Measurements from ENCODE around the gene LRP1B.

DNA sequence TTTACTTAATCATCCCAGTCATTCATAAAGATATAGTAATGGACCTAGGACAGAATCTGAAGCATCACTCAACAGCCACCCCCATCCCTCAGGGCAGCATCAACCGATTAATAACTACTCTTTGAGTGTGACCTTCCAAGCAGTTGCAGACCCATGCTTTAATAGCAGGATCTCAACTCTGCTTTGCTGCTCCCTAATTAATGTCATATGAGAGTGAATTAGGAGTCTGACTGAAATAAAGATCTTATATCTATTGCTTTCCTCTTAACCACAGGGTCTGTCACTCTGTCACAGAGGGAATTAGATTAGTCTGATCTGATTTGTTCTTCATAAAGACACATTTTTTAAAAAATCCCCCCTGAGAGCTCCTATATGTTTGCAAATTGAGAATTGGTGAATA lies 46.1 kb upstream of the LRP1B start:
- TF ChIP-seq, protein P1, sequence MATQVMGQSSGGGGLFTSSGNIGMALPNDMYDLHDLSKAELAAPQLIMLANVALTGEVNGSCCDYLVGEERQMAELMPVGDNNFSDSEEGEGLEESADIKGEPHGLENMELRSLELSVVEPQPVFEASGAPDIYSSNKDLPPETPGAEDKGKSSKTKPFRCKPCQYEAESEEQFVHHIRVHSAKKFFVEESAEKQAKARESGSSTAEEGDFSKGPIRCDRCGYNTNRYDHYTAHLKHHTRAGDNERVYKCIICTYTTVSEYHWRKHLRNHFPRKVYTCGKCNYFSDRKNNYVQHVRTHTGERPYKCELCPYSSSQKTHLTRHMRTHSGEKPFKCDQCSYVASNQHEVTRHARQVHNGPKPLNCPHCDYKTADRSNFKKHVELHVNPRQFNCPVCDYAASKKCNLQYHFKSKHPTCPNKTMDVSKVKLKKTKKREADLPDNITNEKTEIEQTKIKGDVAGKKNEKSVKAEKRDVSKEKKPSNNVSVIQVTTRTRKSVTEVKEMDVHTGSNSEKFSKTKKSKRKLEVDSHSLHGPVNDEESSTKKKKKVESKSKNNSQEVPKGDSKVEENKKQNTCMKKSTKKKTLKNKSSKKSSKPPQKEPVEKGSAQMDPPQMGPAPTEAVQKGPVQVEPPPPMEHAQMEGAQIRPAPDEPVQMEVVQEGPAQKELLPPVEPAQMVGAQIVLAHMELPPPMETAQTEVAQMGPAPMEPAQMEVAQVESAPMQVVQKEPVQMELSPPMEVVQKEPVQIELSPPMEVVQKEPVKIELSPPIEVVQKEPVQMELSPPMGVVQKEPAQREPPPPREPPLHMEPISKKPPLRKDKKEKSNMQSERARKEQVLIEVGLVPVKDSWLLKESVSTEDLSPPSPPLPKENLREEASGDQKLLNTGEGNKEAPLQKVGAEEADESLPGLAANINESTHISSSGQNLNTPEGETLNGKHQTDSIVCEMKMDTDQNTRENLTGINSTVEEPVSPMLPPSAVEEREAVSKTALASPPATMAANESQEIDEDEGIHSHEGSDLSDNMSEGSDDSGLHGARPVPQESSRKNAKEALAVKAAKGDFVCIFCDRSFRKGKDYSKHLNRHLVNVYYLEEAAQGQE (IDR thresholded peaks at IDR 0.05; ENCODE audit: low read depth): no peak
- TF ChIP-seq NFIC (IDR thresholded peaks at IDR 0.05) (no peak), EP300 (IDR thresholded peaks at IDR 0.05; ENCODE audit: borderline replicate concordance) (no peak), TEAD4 (IDR thresholded peaks at IDR 0.05) (no peak), RAD21 (IDR thresholded peaks at IDR 0.05; ENCODE audit: low read depth) (no peak)
- TF ChIP-seq, protein P2, sequence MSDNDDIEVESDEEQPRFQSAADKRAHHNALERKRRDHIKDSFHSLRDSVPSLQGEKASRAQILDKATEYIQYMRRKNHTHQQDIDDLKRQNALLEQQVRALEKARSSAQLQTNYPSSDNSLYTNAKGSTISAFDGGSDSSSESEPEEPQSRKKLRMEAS (IDR thresholded peaks at IDR 0.05): no peak

Data from Ishikawa (cell line).